22Rv1 (cell line): ENCODE measurements around the gene ADAMTS16.

Source experiments
- ZFX ChIP-seq: fragments of 450-650 bp; IDR thresholded peaks from 2 replicates; pipeline ENCODE4 v1.6.1; 2017; ENCODE audit warnings: antibody characterized with exemption, borderline replicate concordance
- TF ChIP-seq, protein P1 (sequence below): fragments of 450-650 bp; IDR thresholded peaks from 2 replicates; pipeline ENCODE4 v1.5.1; 2017; ENCODE audit warnings: mild to moderate bottlenecking

- TF ChIP-seq, protein P1, sequence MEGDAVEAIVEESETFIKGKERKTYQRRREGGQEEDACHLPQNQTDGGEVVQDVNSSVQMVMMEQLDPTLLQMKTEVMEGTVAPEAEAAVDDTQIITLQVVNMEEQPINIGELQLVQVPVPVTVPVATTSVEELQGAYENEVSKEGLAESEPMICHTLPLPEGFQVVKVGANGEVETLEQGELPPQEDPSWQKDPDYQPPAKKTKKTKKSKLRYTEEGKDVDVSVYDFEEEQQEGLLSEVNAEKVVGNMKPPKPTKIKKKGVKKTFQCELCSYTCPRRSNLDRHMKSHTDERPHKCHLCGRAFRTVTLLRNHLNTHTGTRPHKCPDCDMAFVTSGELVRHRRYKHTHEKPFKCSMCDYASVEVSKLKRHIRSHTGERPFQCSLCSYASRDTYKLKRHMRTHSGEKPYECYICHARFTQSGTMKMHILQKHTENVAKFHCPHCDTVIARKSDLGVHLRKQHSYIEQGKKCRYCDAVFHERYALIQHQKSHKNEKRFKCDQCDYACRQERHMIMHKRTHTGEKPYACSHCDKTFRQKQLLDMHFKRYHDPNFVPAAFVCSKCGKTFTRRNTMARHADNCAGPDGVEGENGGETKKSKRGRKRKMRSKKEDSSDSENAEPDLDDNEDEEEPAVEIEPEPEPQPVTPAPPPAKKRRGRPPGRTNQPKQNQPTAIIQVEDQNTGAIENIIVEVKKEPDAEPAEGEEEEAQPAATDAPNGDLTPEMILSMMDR: no peak
- TF ChIP-seq ZFX: no peak
Measured at GRCh38 chr5:5296051-5296450, 155.9 kb downstream of the ADAMTS16 start.
